Activated CD4-positive, alpha-beta T cell treated with anti-CD3 and anti-CD28 coated beads for 24 hours (primary cell): Measurements from ENCODE around the gene CREBRF.
"Not testable (repeated sequence)": the region's sequence is repeated elsewhere in the genome, so short reads cannot be mapped to it uniquely, and the experiment has no call there.

Source experiments
- DNase-seq, 2 donors: peaks; one replicate each; pipeline ENCODE4 v3.0.0-alpha.2; 2020; ENCODE audit warnings: low read depth in 2 of 2

Gene CREBRF

GRCh38 chr5:173078878-173079277, 22.7 kb downstream of the CREBRF start:
- no peak for DNase-seq

DNA sequence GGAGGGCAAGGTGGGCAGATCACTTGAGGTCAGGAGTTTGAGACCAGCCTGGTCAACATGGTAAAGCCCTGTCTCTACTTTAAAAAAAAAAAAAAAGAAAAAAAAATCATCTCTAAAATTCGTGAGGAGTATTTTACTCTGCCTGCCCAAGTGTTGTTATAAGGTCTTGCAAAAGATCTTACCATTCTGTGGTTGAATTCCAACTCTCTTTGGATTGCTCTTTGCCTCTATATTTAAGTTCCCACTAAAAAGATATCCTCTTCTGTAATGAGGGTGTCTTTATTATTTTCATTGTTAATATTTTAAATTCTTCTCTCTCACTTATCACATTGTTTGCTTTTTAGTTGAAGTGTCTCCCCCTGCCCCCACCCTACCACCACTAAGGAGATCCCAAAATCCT, 33.4 kb downstream of the CREBRF start:
- no peak for DNase-seq

GRCh38 chr5:173090639-173091038, 34.5 kb downstream of the CREBRF start:
- DNase-seq, result no peak

- DNase-seq, result no peak
Measured at GRCh38 chr5:173091981-173092380, 35.8 kb downstream of the CREBRF start.

GRCh38 chr5:173093606-173094005, 37.5 kb downstream of the CREBRF start:
- no peak for DNase-seq

DNA sequence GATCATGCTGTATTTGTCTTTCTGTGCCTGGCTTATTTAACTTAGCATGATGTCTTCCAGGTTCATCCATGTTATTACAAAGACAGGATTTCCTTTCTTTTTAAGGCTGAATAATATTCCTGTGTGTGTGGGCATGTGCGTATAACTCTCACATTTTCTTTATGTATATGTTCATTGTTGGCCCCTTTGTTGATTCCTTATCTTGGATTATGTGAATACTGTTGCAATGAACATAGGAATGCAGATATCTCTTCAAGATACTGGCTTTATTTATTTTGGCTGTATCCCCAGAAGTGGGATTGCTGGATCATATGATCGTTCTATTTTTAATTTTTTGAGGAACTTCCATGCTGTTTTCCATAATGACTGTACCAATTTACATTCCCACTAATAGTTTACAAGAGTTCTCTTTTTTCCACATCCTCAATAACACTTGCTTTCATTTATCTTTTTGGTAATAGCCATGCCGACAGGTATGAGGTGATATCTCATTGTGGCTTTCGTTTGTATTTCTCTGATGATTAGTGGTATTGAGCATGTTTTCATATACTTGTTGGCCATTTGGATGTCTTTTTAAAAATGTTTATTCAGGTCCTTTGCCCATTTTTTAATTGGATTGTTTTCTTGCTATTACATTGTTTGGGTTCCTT, 38.0 kb downstream of the CREBRF start:
- no peak for DNase-seq

GRCh38 chr5:173098787-173099186, 42.6 kb downstream of the CREBRF start:
- no peak for DNase-seq

- no peak for DNase-seq
Measured at GRCh38 chr5:173099461-173099860, 43.3 kb downstream of the CREBRF start.

- DNase-seq, result no peak
Measured at GRCh38 chr5:173101245-173101644, 45.1 kb downstream of the CREBRF start.

GRCh38 chr5:173103411-173103810, 47.3 kb downstream of the CREBRF start:
- DNase-seq, result no peak

DNA sequence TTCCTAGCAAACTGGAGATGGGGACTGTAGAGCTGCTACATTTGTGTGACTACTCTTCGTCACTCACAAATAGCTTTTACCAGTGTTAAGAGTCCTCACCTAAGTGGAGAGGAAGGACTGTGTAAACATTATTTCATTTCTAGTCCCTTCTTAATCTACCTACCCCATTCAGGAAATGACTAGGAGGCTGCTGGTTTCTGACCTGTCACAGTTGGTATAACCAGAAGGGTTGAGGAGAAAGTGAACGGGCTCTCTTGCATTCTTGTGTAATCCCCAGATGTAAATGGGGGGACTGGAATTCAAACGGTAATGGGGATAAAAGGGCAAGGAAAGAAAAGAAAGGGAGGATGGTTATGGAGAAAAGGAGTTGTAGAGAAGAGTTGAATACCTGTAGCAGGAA, 52.8 kb downstream of the CREBRF start:
- DNase-seq, result no peak

DNA sequence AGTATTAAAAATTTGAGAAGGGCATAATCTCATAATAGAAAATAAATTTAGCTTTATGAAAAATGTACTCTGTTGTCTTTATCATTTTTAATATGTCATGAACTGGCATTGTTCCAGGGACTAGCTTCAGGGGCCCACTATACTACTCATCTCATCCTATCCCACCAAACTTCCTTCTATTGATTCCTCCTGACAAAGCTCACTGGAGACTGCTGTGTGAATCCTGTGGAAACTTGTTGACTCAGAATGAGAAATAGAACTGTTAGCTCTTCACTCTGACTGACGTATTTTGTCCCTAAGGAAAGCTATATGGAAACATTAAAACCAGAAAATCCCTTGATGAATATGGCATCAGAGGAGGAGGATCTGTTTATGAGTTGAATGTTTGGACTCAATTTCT, 58.4 kb downstream of the CREBRF start:
- no peak for DNase-seq

- DNase-seq, result no peak
Measured at GRCh38 chr5:173119719-173120118, 63.6 kb downstream of the CREBRF start.

DNA sequence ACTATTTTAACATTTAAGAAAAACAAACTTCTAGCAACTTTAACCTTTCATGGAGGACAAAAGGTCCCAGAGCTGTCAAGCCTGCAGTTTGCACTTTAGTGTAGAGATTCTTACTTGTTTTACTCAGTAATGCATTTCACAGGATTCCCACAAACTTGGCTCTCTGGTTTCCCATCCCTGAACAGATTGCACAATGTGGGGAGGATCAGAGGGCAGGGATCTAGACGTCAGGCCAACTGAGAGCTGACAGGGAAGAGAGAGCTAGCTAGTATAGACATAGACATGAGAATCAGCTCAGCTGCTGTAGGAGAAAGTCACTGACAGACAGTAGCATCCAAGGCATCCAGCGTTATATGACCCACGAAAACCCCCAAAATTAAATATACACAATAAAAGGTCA, 67.3 kb downstream of the CREBRF start:
- no peak for DNase-seq

- DNase-seq, result not testable (repeated sequence)
Measured at GRCh38 chr5:173132166-173132565, 76.0 kb downstream of the CREBRF start.

DNA sequence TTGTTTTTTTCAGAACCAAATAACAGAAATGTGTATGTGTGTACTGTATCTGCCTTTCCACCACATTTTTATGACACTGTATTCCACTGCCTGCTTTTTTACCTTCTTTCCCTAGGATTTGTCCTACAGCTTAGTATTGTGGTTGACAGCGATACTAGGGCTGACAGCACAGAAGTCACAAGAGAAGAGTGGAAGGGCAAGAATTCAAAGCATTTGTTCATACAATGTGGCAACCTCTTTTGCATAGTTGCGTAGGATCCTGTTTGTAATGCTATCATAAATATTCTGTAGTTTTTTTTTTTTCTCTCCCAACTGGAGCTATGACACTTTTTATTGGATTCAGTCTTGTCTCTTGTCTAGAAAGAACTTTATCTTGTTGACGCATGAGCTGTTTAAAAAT, 82.6 kb downstream of the CREBRF start:
- DNase-seq, result no peak

- DNase-seq, result no peak
Measured at GRCh38 chr5:173139631-173140030, 83.5 kb downstream of the CREBRF start.

GRCh38 chr5:173140769-173141168, 84.6 kb downstream of the CREBRF start:
- no peak for DNase-seq

DNA sequence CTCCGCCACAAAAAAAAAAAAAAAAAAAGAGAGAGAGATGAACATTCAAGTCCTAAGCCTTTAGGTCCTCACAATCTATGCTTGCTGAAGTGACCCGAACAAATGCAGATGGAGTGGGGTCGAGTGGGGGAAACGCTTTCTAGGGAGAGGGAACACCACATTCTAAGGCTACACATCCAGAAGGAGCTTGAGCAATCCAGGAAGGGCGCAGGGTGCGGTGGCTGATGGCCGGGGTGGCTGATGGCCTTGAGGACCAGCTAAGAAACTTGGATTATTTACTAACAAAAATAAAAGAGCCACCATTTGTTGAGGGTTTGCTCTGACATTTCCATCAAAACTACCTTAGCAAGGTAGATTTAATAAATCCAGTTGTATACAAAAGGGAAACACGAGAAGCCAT, 87.4 kb downstream of the CREBRF start:
- no peak for DNase-seq

GRCh38 chr5:173144200-173145176, 88.3 kb downstream of the CREBRF start, which contains the start of gene BNIP1:
Gene BNIP1 (plus strand): TSS chr5:173144531. CDS start chr5:173144546, 15 bp downstream.
- DNase-seq, result peak; percentile 95 to 98

DNA sequence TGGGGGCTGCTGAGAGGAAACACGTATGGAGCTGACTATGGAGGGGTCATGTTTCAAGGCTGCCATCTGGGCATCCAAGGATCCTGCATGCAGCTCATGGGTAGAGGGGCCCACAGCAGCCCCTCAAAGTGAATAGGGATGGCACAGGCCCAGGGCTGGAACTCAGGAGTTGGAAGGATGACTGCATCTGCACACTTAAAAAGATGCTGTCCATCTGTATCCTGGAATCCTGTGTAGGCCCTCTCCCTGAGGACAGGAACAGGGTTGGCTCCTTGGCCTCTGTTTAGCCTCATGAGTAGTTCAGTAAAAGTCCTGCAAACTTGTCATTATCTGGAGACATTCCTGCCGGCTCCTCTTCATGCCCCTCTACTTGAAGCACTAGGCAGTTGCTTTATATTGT, 92.2 kb downstream of the CREBRF start:
- no peak for DNase-seq

- DNase-seq, result no peak
Measured at GRCh38 chr5:173152547-173152946, 96.4 kb downstream of the CREBRF start.

DNA sequence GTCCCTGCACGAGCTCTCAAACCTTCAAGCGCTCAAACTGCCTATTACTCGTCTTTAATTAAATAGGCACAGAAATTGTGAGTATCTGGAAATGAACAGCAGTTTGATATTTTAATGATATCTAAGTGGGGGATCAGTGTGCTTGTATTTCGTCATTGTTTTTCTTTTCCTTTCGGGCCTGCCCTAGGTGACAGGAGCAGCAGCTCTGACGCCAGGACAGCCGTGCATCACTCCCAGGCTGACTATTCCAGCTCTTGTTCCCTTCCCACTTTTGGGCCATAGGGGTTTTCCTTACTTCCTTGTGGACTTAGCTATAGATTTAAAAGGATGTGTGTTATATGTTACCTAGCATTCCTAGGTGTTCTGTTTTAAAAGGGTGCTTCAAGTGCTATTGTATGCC, 97.7 kb downstream of the CREBRF start:
- DNase-seq, result no peak
